GM19467 (cell line): ENCODE data around the gene PTPRN2.
"Not testable (repeated sequence)": the region's sequence is repeated elsewhere in the genome, so short reads cannot be mapped to it uniquely, and the experiment has no call there.

Source experiments
- ATAC-seq: cut with Tn5 transposase; IDR thresholded peaks from one replicate; pipeline ENCODE4 v1.9.1; 2021; ENCODE audit warnings: mild to moderate bottlenecking, moderate library complexity; ENCODE audit not compliant: unreplicated experiment

The PTPRN2 gene

GRCh38 chr7:158519633-158520174 is 67.9 kb downstream of the PTPRN2 start:
- no peak for ATAC-seq

- no peak for ATAC-seq
These were observed 68.5 kb downstream of the PTPRN2 start for GRCh38 chr7:158518980-158519632.

GRCh38 chr7:158517571-158517970 is 70.1 kb downstream of the PTPRN2 start:
- ATAC-seq, result no peak

GRCh38 chr7:158517072-158517471 is 70.6 kb downstream of the PTPRN2 start:
- no peak for ATAC-seq

- no peak for ATAC-seq
These were observed 71.1 kb downstream of the PTPRN2 start for GRCh38 chr7:158516524-158516923.

- ATAC-seq, result no peak
These were observed 74.8 kb downstream of the PTPRN2 start for GRCh38 chr7:158512869-158513268.

GRCh38 chr7:158512042-158512441 is 75.6 kb downstream of the PTPRN2 start:
- no peak for ATAC-seq

- ATAC-seq, result no peak
These were observed 78.7 kb downstream of the PTPRN2 start for GRCh38 chr7:158508802-158509385.

- not testable (repeated sequence) for ATAC-seq
These were observed 79.3 kb downstream of the PTPRN2 start for GRCh38 chr7:158508321-158508720.

GRCh38 chr7:158507917-158508316 is 79.7 kb downstream of the PTPRN2 start:
- ATAC-seq, result no peak

GRCh38 chr7:158507175-158507574 is 80.4 kb downstream of the PTPRN2 start:
- ATAC-seq, result not testable (repeated sequence)

- no peak for ATAC-seq
These were observed 81.0 kb downstream of the PTPRN2 start for GRCh38 chr7:158506626-158507025.

GRCh38 chr7:158505683-158506082 is 81.9 kb downstream of the PTPRN2 start:
- ATAC-seq, result no peak

- ATAC-seq, result no peak
These were observed 85.4 kb downstream of the PTPRN2 start for GRCh38 chr7:158502068-158502750.

GRCh38 chr7:158501393-158502067 is 86.1 kb downstream of the PTPRN2 start:
- no peak for ATAC-seq

GRCh38 chr7:158500651-158501052 is 87.0 kb downstream of the PTPRN2 start:
- ATAC-seq, result no peak

GRCh38 chr7:158499082-158499455 is 88.6 kb downstream of the PTPRN2 start:
- ATAC-seq, result no peak

- ATAC-seq, result no peak
These were observed 89.1 kb downstream of the PTPRN2 start for GRCh38 chr7:158498443-158499081.

GRCh38 chr7:158497627-158498026 is 90.0 kb downstream of the PTPRN2 start:
- ATAC-seq, result no peak

GRCh38 chr7:158495786-158496185 is 91.8 kb downstream of the PTPRN2 start:
- no peak for ATAC-seq

GRCh38 chr7:158495216-158495615 is 92.4 kb downstream of the PTPRN2 start:
- ATAC-seq, result no peak
